Measurements from ENCODE around the gene ENOSF1.
A peak's percentile ranks its signal among the peaks of the same experiment; 100 is the strongest.

Gene ENOSF1

GRCh38 chr18:629269-630150, 82.9 kb downstream of the ENOSF1 start:
- no peak for FAIRE-seq

DNA sequence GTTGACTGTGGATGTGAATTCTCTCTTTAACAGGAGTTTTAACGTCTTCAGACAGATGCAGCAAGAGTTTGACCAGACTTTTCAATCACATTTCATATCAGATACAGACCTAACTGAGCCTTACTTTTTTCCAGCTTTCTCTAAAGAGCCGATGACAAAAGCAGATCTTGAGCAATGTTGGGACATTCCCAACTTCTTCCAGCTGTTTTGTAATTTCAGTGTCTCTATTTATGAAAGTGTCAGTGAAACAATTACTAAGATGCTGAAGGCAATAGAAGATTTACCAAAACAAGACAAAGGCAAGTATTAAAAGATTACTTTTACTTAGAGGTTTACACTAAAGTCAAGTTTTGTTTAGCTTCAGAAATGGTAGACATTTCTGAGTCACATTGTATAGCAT, 85.2 kb downstream of the ENOSF1 start:
- no peak for FAIRE-seq

- FAIRE-seq: peak; percentile 78
These were observed 88.4 kb downstream of the ENOSF1 start for GRCh38 chr18:623761-624620.

DNA sequence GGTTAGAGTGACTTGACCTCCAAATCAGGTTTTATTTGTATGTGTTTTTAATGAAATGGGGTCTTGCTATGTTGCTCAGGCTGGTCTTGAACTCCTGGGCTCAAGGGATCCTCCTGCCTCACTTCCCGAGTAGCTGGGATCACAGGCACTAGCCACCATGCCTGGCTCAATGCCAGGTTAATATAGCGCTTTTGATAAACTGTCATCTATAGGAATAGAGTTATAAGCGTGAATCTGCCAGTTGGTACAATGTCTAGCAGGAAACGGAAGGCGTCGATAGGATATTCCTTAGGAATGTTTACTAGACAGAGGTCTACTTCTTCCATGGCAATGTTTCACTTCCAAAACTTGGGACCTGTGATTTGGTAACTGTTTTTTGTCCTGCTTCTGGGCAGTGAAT, 90.1 kb downstream of the ENOSF1 start:
- FAIRE-seq: no peak

DNA sequence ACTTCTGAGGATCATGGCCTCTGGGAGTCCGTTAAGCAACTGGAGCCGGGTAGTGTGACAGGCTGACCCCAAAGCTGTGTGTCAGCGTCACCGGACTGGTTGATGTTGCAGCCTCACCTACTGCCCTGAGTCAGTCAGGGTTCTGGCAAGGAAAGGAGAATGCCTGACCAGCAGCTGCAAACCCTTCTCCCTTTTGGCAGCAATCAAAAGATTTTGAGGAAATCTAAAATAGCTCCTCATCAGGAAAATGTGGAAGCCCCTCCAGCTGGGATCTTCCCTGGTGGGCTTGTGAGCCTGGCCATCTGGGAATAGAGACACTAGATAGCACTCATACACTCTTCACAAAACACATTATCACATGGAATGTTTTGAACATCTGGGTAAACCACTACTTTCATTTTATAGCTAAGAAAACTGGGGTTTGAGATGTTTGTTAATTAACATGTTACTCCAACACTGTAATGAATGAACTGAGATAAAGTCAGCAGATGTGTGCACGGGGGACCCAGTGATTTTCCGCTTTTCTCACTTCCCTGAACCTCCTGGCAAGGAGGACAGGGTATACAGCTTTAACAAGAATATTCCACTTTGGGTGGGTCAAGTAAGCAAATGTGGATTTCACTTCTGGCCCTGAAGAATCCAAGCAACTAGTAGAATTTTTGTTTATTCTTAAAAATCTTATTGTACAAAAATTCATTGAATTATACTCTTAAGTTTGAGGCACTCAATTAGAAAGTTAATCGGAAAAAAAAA, 91.0 kb downstream of the ENOSF1 start:
- FAIRE-seq: no peak

All from islet of Langerhans (tissue), 1 donor.